HEK293 (cell line): ENCODE data around the gene KCTD10.

Source experiments
- CTCF ChIA-PET: fragments of 350-600 bp; formaldehyde crosslinking; extraction: SDS; loops from one replicate; lab custom pipeline; 2021; ENCODE audit warnings: antibody characterized with exemption; lab: Yijun Ruan, JAX
- POLR2A ChIA-PET: fragments of 300-600 bp; formaldehyde crosslinking; extraction: SDS; loops from one replicate; lab custom pipeline; 2020; ENCODE audit warnings: antibody characterized with exemption, inconsistent platforms; lab: Yijun Ruan, JAX
- H3K27ac ChIP-seq: fragments of 200-500 bp; sonication (Bioruptor generic); 2 replicates; pipeline ENCODE4 v1.5.1; 2014; ENCODE audit warnings: low read depth, low read length, control low read depth, inconsistent platforms; ENCODE audit errors: extremely low read depth
- H3K36me3 ChIP-seq, 2 experiments: fragments of 200-500 bp in 1 of 2; sonication (Bioruptor generic) in 1 of 2; 1 replicate in 1 of 2; 2 replicates in 1 of 2; pipeline ENCODE4 v1.5.1; 2014 to 2017; ENCODE audit warnings: inconsistent platforms in 2 of 2, low read length in 2 of 2; ENCODE audit not compliant: control insufficient read depth in 2 of 2, insufficient read depth in 1 of 2
- H3K4me1 ChIP-seq: fragments of 200-500 bp; sonication (Bioruptor generic); 2 replicates; pipeline ENCODE4 v1.5.1; 2014; ENCODE audit warnings: mild to moderate bottlenecking, low read length, inconsistent platforms; ENCODE audit not compliant: control insufficient read depth, insufficient read depth
- H3K4me3 ChIP-seq: 2 replicates; pipeline ENCODE4 v1.5.1; 2011; ENCODE audit warnings: low read depth, mild to moderate bottlenecking, control low read depth, low read length, moderate library complexity
- H3K9me3 ChIP-seq: fragments of 200-500 bp; sonication (Bioruptor generic); 2 replicates; pipeline ENCODE4 v1.5.1; 2014; ENCODE audit warnings: low read depth, low read length, inconsistent platforms; ENCODE audit not compliant: control insufficient read depth, insufficient read depth
- BCL6B ChIP-seq: fragments of 450-650 bp; formaldehyde crosslinking; IDR thresholded peaks from 2 replicates; pipeline ENCODE4 v1.5.1; 2017; ENCODE audit warnings: missing biosample characterization, missing genetic modification characterization
- GLIS2 ChIP-seq: fragments of 450-650 bp; formaldehyde crosslinking; IDR thresholded peaks from 2 replicates; pipeline ENCODE4 v1.5.1; 2016; ENCODE audit warnings: missing biosample characterization, missing genetic modification characterization
- IKZF3 ChIP-seq: fragments of 450-650 bp; IDR thresholded peaks from 2 replicates; pipeline ENCODE4 v1.5.0; 2018; ENCODE audit warnings: missing biosample characterization, mild to moderate bottlenecking, missing genetic modification characterization, moderate library complexity
- KLF7 ChIP-seq: fragments of 450-650 bp; formaldehyde crosslinking; IDR thresholded peaks from 2 replicates; pipeline ENCODE4 v1.5.1; 2016; ENCODE audit warnings: missing biosample characterization, missing genetic modification characterization, borderline replicate concordance
- MYNN ChIP-seq: fragments of 450-650 bp; formaldehyde crosslinking; IDR thresholded peaks from 2 replicates; pipeline ENCODE4 v1.5.1; 2016; ENCODE audit warnings: missing biosample characterization, missing genetic modification characterization, borderline replicate concordance
- MZF1 ChIP-seq: fragments of 450-650 bp; formaldehyde crosslinking; IDR thresholded peaks from 2 replicates; pipeline ENCODE4 v1.5.1; 2017; ENCODE audit warnings: missing biosample characterization, missing genetic modification characterization, borderline replicate concordance
- PRDM6 ChIP-seq: fragments of 450-650 bp; formaldehyde crosslinking; IDR thresholded peaks from 2 replicates; pipeline ENCODE4 v1.5.1; 2017; ENCODE audit warnings: missing biosample characterization, missing genetic modification characterization
- SCRT1 ChIP-seq: fragments of 450-650 bp; formaldehyde crosslinking; IDR thresholded peaks from 2 replicates; pipeline ENCODE4 v1.5.1; 2016; ENCODE audit warnings: missing biosample characterization, missing genetic modification characterization, borderline replicate concordance
- YY1 ChIP-seq: fragments of 450-650 bp; formaldehyde crosslinking; IDR thresholded peaks from 2 replicates; pipeline ENCODE4 v1.5.1; 2018; ENCODE audit warnings: missing biosample characterization, missing genetic modification characterization
- ZBTB21 ChIP-seq: fragments of 450-650 bp; formaldehyde crosslinking; IDR thresholded peaks from 2 replicates; pipeline ENCODE4 v1.5.1; 2017; ENCODE audit warnings: missing biosample characterization, missing genetic modification characterization
- ZEB2 ChIP-seq: fragments of 450-650 bp; formaldehyde crosslinking; IDR thresholded peaks from 2 replicates; pipeline ENCODE4 v1.5.1; 2016; ENCODE audit warnings: missing biosample characterization, missing genetic modification characterization
- ZFP3 ChIP-seq: fragments of 450-650 bp; formaldehyde crosslinking; IDR thresholded peaks from 2 replicates; pipeline ENCODE4 v1.5.1; 2016; ENCODE audit warnings: low read depth, missing biosample characterization, missing genetic modification characterization
- ZNF146 ChIP-seq: fragments of 450-650 bp; formaldehyde crosslinking; IDR thresholded peaks from 2 replicates; pipeline ENCODE4 v1.5.1; 2016; ENCODE audit warnings: missing biosample characterization, missing genetic modification characterization
- ZNF221 ChIP-seq: fragments of 450-650 bp; formaldehyde crosslinking; IDR thresholded peaks from 2 replicates; pipeline ENCODE4 v1.5.1; 2017; ENCODE audit warnings: missing biosample characterization, missing genetic modification characterization, borderline replicate concordance
- ZNF24 ChIP-seq: fragments of 450-650 bp; formaldehyde crosslinking; IDR thresholded peaks from 2 replicates; pipeline ENCODE4 v1.5.1; 2016; ENCODE audit warnings: missing biosample characterization, missing genetic modification characterization
- ZNF350 ChIP-seq: fragments of 450-650 bp; formaldehyde crosslinking; IDR thresholded peaks from 2 replicates; pipeline ENCODE4 v1.5.0; 2017; ENCODE audit warnings: missing biosample characterization, mild to moderate bottlenecking, missing genetic modification characterization
- ZNF398 ChIP-seq: fragments of 450-650 bp; formaldehyde crosslinking; IDR thresholded peaks from 2 replicates; pipeline ENCODE4 v1.5.1; 2017; ENCODE audit warnings: missing biosample characterization, missing genetic modification characterization
- ZNF488 ChIP-seq: fragments of 450-650 bp; formaldehyde crosslinking; IDR thresholded peaks from 2 replicates; pipeline ENCODE4 v1.5.1; 2016; ENCODE audit warnings: missing biosample characterization, missing genetic modification characterization
- ZNF558 ChIP-seq: fragments of 450-650 bp; formaldehyde crosslinking; IDR thresholded peaks from 2 replicates; pipeline ENCODE4 v1.5.1; 2016; ENCODE audit warnings: missing biosample characterization, missing genetic modification characterization
- ZNF623 ChIP-seq: fragments of 450-650 bp; formaldehyde crosslinking; IDR thresholded peaks from 2 replicates; pipeline ENCODE4 v1.5.1; 2016; ENCODE audit warnings: missing biosample characterization, missing genetic modification characterization
- ZNF626 ChIP-seq: fragments of 450-650 bp; sonication (Bioruptor Pico); formaldehyde crosslinking; IDR thresholded peaks from 2 replicates; pipeline ENCODE4 v1.5.1; 2018; ENCODE audit warnings: missing biosample characterization, missing genetic modification characterization, inconsistent platforms
- ZNF664 ChIP-seq: fragments of 450-650 bp; formaldehyde crosslinking; IDR thresholded peaks from 2 replicates; pipeline ENCODE4 v1.5.1; 2016; ENCODE audit warnings: missing biosample characterization, missing genetic modification characterization
- ZNF768 ChIP-seq: fragments of 450-650 bp; formaldehyde crosslinking; IDR thresholded peaks from 2 replicates; pipeline ENCODE4 v1.5.1; 2018; ENCODE audit warnings: missing biosample characterization, mild to moderate bottlenecking, missing genetic modification characterization

The KCTD10 gene

DNA sequence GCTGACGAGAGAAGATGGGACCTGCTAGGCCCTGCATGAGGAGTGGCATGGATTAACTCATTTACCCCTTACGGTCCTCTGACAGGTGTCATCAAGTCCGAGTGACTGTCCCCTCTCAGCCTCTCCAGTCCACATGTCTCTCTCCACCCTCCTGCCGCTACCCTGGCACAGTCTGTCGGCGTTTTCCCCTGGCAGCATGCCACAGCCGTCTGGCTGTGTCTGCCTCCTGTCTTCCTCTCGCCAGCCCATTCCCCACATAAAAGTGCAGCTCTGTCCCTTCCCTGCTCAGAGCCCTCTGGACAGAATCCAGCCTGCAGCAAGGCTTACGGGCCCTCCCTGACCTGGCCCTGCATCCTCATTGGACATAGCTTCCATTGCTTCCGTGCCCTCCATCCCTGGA lies 46.0 kb upstream of the KCTD10 start:
- TF ChIP-seq GLIS2 (tag by site-specific recombination) = no peak
- no peak for TF ChIP-seq BCL6B
- no peak for TF ChIP-seq YY1 (tag by site-specific recombination)
- TF ChIP-seq PRDM6 (tag by site-specific recombination) = no peak
- no peaks in the 10 kb centered on the region for H3K9me3 ChIP-seq
- H3K36me3 ChIP-seq = peaks cover 9 to 81% of the 10 kb centered on the region in 2 experiments; a peak in 2 of 3 replicates
- no peak overlapping the region for H3K4me3 ChIP-seq
- ChIA-PET CTCF (interaction anchor here (0.9 to 1.1 kb wide), 2 partner anchors 75 to 95 kb away, joined by 3 to 7 read pairs; no protein-coding TSS in a partner anchor), POLR2A (no interaction called here)
- H3K4me1 ChIP-seq = no peaks in the 10 kb centered on the region
- H3K27ac ChIP-seq = no peak overlapping the region

DNA sequence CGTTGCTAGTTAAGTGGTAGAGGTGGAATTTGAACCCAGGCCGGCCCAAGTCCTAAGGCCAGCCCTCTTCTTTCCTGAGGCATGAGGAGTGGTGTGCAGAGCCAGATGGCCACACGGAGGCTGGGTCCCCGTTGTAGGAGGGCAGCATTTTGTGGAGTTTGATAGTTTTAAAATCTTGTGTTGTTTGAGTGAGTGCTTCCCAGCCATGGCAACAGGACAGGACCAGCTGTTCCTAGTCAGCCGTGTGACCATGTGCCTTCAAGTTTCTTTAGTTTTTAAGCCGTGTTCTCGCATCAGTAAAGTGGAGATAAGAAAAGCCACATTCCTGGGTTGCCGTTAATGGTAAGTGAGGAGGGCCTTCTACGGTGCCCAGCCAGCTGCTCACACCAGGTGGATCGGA lies 44.7 kb upstream of the KCTD10 start:
- Histone ChIP-seq H3K4me1 (no peaks in the 10 kb centered on the region), H3K9me3 (no peaks in the 10 kb centered on the region), H3K27ac (no peak overlapping the region), H3K36me3 (peaks cover 9 to 88% of the 10 kb centered on the region in 2 experiments; a peak in 2 of 3 replicates), H3K4me3 (no peak overlapping the region)
- no peak for TF ChIP-seq ZNF626
- ChIA-PET CTCF (interaction anchor here (1.5 to 7.2 kb wide), 2 partner anchors 26 to 253 kb away, joined by 4 to 89 read pairs; no protein-coding TSS in a partner anchor), POLR2A (no interaction called here)

DNA sequence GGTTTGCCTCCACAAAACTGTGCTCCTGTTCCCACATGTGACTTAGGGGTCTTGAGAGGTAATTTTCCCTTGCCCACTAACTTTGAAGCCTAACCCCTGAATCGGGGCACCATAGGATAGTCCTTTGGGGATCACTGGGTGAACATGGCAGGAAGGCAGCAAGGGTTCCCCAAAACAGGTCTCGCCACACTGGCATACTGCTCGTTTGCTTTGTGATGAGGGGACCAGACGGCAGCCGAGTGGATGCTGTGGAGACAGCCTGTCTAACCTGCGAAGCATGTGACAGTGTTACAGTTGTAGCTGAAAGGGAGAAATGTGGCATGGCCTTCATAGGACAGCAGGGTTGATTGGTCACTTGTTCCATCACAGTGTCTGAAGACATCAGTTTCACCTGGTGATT lies 42.7 kb upstream of the KCTD10 start:
- CTCF ChIA-PET = interaction anchor here (0.6 to 7.2 kb wide), 11 partner anchors 10 to 1576 kb away, joined by 3 to 89 read pairs (median 5); no protein-coding TSS in a partner anchor
- TF ChIP-seq ZEB2 (tag by site-specific recombination) (no peak), ZFP3 (tag by site-specific recombination) (no peak), ZNF768 (no peak), ZNF24 (tag by site-specific recombination) (no peak), ZBTB21 (no peak), ZNF664 (tag by site-specific recombination) (no peak), ZNF558 (tag by site-specific recombination) (no peak), ZNF623 (tag by site-specific recombination) (no peak), ZNF146 (tag by site-specific recombination) (no peak), ZNF398 (no peak), ZNF221 (tag by site-specific recombination) (no peak), MZF1 (tag by site-specific recombination) (no peak), MYNN (tag by site-specific recombination) (no peak), SCRT1 (no peak), KLF7 (tag by site-specific recombination) (no peak), ZNF488 (tag by site-specific recombination) (no peak), ZNF350 (tag by site-specific recombination) (no peak), IKZF3 (tag by site-specific recombination) (no peak)
- TF ChIP-seq, all 188 proteins: peak for 0
- H3K4me1 ChIP-seq = no peaks in the 10 kb centered on the region
- POLR2A ChIA-PET = no interaction called here
- H3K36me3 ChIP-seq = peaks cover 12 to 81% of the 10 kb centered on the region in 2 experiments; a peak in 2 of 3 replicates
- no peaks in the 10 kb centered on the region for H3K9me3 ChIP-seq
- H3K4me3 ChIP-seq = no peak overlapping the region
- no peak overlapping the region for H3K27ac ChIP-seq
